Right ventricle myocardium inferior (tissue), 1 donor: ENCODE data around the gene ECPAS. TPM values are rescaled to one million over a fixed set of nuclear protein-coding genes. Genes with fewer than 3 reads are reported as not detected.
"Not testable (repeated sequence)": the region's sequence is repeated elsewhere in the genome, so short reads cannot be mapped to it uniquely, and the experiment has no call there.

Source experiments
- ATAC-seq: fragments of 200-7000 bp; cut with Tn5 transposase; one replicate; pipeline ENCODE4 v1.9.1; 2020; ENCODE audit warnings: mild to moderate bottlenecking, moderate library complexity
- DNase-seq: peaks from one replicate; pipeline ENCODE4 v3.0.0; 2021; ENCODE audit errors: missing footprints
- intact Hi-C: fragments of 100-400 bp; cut with DNase I; formaldehyde crosslinking; loops from one replicate; pipeline ENCODE4 v1.11.0; 2022
- total RNA-seq: library from RNA; stranded (reverse); fragmentation: NEBNext Ultra II Directional; extraction: Animal tissue kit (Norgen Biotek cat#: 25700); gene quantifications from one replicate; pipeline ENCODE4 v1.2.1, GENCODE V29; 2021
- donor health status: DM: no; HTN: yes; CAD: no; lungs with severe emphysema.

The ECPAS gene
- total RNA-seq, 1 donor from 2014 or later: 108 TPM

GRCh38 chr9:111481885-111482636 is 2.1 kb downstream of the ECPAS start:
- ATAC-seq (no peak), DNase-seq (no peak)
- intact Hi-C loops: no loop called here

- DNase-seq (no peak), ATAC-seq (no peak)
- intact Hi-C loops: no loop called here
These were observed 6.5 kb downstream of the ECPAS start for GRCh38 chr9:111477677-111478076.

GRCh38 chr9:111475195-111475594 is 9.0 kb downstream of the ECPAS start:
- DNase-seq (no peak), ATAC-seq (peak; percentile 38)
- intact Hi-C loops: no loop called here

GRCh38 chr9:111474385-111474784 is 9.8 kb downstream of the ECPAS start:
- intact Hi-C loops: no loop called here
- ATAC-seq: no peak
- no peak for DNase-seq

- intact Hi-C loops: no loop called here
- ATAC-seq (no peak), DNase-seq (no peak)
These were observed 16.3 kb downstream of the ECPAS start for GRCh38 chr9:111467778-111468367.

DNA sequence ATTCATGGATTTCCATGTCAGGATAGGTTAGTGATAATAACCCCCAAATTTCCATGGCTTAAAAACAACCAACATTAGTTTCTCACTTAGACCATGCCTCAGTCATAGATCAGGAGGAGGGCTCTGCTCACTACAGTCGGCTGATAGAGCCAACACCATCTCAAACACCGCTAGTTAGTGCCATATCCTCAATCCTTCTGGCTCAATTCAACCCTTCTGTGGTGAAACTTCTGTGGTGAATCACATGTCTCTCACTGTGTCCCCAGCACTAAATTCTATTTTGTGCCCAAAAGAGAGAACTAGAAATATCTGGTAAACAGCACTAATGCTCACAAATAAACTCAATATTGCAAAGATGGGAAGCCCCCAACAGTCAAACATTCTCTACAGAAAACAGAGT is 21.1 kb downstream of the ECPAS start:
- intact Hi-C loops: no loop called here
- ATAC-seq (no peak), DNase-seq (no peak)

- no peak for DNase-seq
- intact Hi-C loops: no loop called here
- ATAC-seq: no peak
These were observed 25.8 kb downstream of the ECPAS start for GRCh38 chr9:111458139-111459009.

GRCh38 chr9:111456529-111456928 is 27.7 kb downstream of the ECPAS start:
- ATAC-seq: peak; percentile 79
- intact Hi-C loops: no loop called here
- DNase-seq: no peak

GRCh38 chr9:111455638-111456037 is 28.5 kb downstream of the ECPAS start:
- ATAC-seq (no peak), DNase-seq (no peak)
- intact Hi-C loops: no loop called here

GRCh38 chr9:111454751-111455150 is 29.4 kb downstream of the ECPAS start:
- intact Hi-C loops: no loop called here
- no peak for ATAC-seq

GRCh38 chr9:111451570-111451969 is 32.6 kb downstream of the ECPAS start:
- no peak for DNase-seq
- no peak for ATAC-seq
- intact Hi-C loops: no loop called here

More at GRCh38 chr9:111454751-111455150, 29.4 kb downstream of the ECPAS start:
- no peak for DNase-seq

- intact Hi-C loops: no loop called here
- DNase-seq: no peak
- ATAC-seq: peak; percentile 16
These were observed 34.1 kb downstream of the ECPAS start for GRCh38 chr9:111450124-111450523.

DNA sequence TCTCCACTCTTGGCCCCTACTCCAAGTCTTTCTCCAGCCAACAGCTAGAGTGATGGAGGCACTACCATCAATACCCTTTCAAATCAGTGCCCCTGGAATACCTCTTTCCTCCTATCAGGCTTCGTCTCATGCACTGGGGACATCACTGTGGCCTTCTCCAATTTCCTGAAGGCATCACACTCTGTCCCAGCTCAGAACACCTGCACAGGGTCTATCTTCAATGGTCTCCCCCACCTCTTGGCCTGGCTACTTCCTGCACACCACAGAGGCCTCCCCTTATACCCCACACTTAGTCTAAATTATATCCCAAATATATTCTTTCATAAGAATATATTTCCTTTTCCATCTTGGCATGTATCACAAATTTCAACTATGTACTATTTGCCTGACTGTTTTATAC is 34.5 kb downstream of the ECPAS start:
- intact Hi-C loops: no loop called here
- ATAC-seq (no peak), DNase-seq (no peak)

GRCh38 chr9:111445799-111446198 is 38.4 kb downstream of the ECPAS start:
- intact Hi-C loops, DNase-seq, ATAC-seq: not testable (repeated sequence)

DNA sequence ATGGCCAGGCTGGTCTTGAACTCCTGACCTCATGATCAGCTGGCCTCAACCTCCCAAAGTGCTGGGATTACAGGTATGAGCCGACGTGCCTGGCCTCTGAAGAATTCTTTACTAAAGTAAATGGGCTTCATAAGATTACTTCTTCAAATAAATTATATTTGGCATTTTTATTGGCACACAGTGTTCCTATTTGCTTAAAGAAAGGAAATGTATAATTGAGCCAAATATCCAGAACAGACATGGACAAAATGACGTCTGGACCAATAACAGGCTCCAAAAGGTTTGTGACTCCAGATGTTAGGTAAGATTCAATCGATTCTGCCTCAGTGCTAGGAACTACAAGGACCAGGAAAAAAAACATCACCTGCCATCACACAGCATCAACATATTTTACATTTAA is 40.7 kb downstream of the ECPAS start:
- ATAC-seq (no peak), DNase-seq (no peak)
- intact Hi-C loops: no loop called here

GRCh38 chr9:111442360-111443027 is 41.7 kb downstream of the ECPAS start:
- intact Hi-C loops: no loop called here
- DNase-seq (no peak), ATAC-seq (no peak)

DNA sequence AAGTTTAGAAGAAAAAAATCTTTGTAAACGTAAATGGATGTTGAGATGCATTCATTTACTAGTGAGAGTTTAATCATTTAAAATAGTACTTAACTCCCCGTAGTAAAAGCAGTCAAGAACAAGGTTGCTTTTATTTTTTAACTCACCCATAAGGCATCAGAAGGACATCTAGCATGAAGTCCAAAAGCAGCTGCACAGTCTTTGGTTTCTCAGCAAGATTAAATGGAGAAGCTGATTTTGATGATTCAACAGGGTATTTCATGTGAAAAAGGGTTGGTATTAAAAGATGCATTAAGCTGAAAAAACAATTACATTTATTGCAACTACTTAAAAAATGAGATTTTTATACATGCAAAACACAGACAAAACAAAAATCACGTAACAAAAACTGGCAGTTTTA is 44.0 kb downstream of the ECPAS start:
- ATAC-seq (no peak), DNase-seq (no peak)
- intact Hi-C loops: no loop called here

GRCh38 chr9:111438541-111439235 is 45.5 kb downstream of the ECPAS start:
- DNase-seq (no peak), ATAC-seq (no peak)
- intact Hi-C loops: no loop called here

- intact Hi-C loops: no loop called here
These were observed 47.6 kb downstream of the ECPAS start for GRCh38 chr9:111436571-111436970.

More at GRCh38 chr9:111436571-111436970, 47.6 kb downstream of the ECPAS start:
- ATAC-seq: no peak
- DNase-seq: no peak
